Measurements from ENCODE around the gene MAPK8.

- TF ChIP-seq CTCF (IDR thresholded peaks at IDR 0.05) (no peak), POLR2A (IDR thresholded peaks at IDR 0.05) (no peak), EP300 (IDR thresholded peaks at IDR 0.05) (no peak), POLR2AphosphoS5 (IDR thresholded peaks at IDR 0.05) (no peak)
These were observed 12.0 kb upstream of the MAPK8 start for GRCh38 chr10:48294431-48294830.

All from suprapubic skin (tissue), 4 donors.